GM23248 (cell line): ENCODE data around the gene CLEC16A. TPM values are rescaled to one million over a fixed set of nuclear protein-coding genes. Genes with fewer than 3 reads are reported as not detected.

Experiments used
- DNase-seq: peaks from one replicate; pipeline ENCODE4 v3.0.0-alpha.2; 2015
- H2AFZ ChIP-seq: fragments of 200-600 bp; sonication (generic); 2 replicates; pipeline ENCODE4 v1.6.1; 2016; ENCODE audit warnings: antibody characterized with exemption
- H3F3A ChIP-seq: fragments of 200-600 bp; sonication (generic); 2 replicates; pipeline ENCODE4 v1.6.1; 2016; ENCODE audit warnings: mild to moderate bottlenecking, antibody characterized with exemption, mixed run types; ENCODE audit not compliant: insufficient read depth
- H3K27ac ChIP-seq: fragments of 200-600 bp; sonication (generic); 2 replicates; pipeline ENCODE4 v1.5.1; 2016; ENCODE audit warnings: mild to moderate bottlenecking
- H3K27me3 ChIP-seq: fragments of 200-600 bp; sonication (generic); replicated peaks from 2 replicates; pipeline ENCODE4 v1.6.1; 2016; ENCODE audit warnings: mild to moderate bottlenecking; ENCODE audit not compliant: insufficient read depth
- H3K36me3 ChIP-seq: fragments of 200-600 bp; sonication (generic); 2 replicates; pipeline ENCODE4 v1.6.1; 2016; ENCODE audit warnings: low read depth, mild to moderate bottlenecking
- H3K4me1 ChIP-seq: fragments of 200-600 bp; sonication (generic); 2 replicates; pipeline ENCODE4 v1.6.1; 2016; ENCODE audit warnings: mild to moderate bottlenecking; ENCODE audit not compliant: insufficient read depth
- H3K4me2 ChIP-seq: fragments of 200-600 bp; sonication (generic); one replicate; pipeline ENCODE4 v1.6.1; 2016; ENCODE audit warnings: mild to moderate bottlenecking; ENCODE audit not compliant: unreplicated experiment
- H3K4me3 ChIP-seq: fragments of 200-600 bp; sonication (generic); 2 replicates; pipeline ENCODE4 v1.5.1; 2016; ENCODE audit warnings: mild to moderate bottlenecking
- H3K79me2 ChIP-seq: fragments of 200-600 bp; sonication (generic); 2 replicates; pipeline ENCODE4 v1.6.1; 2016; ENCODE audit warnings: mild to moderate bottlenecking; ENCODE audit not compliant: insufficient read depth
- H3K9ac ChIP-seq: fragments of 200-600 bp; sonication (generic); 2 replicates; pipeline ENCODE4 v1.6.1; 2016; ENCODE audit warnings: mild to moderate bottlenecking
- H3K9me2 ChIP-seq: fragments of 200-600 bp; sonication (generic); 2 replicates; pipeline ENCODE4 v1.6.1; 2016; ENCODE audit warnings: mixed run types, mild to moderate bottlenecking, moderate library complexity; ENCODE audit not compliant: insufficient read depth
- H3K9me3 ChIP-seq: fragments of 200-600 bp; sonication (generic); one replicate; pipeline ENCODE4 v1.6.1; 2017; ENCODE audit warnings: low read depth
- H4K20me1 ChIP-seq: fragments of 200-600 bp; sonication (generic); 2 replicates; pipeline ENCODE4 v1.6.0; 2016; ENCODE audit not compliant: insufficient read depth
- EZH2 ChIP-seq: fragments of 200-600 bp; sonication (generic); IDR thresholded peaks from 2 replicates; pipeline ENCODE4 v1.6.1; 2018; ENCODE audit warnings: antibody characterized with exemption, mild to moderate bottlenecking; ENCODE audit not compliant: insufficient read depth, poor library complexity, severe bottlenecking
- EZH2phosphoT487 ChIP-seq: fragments of 200-600 bp; sonication (generic); IDR thresholded peaks from 2 replicates; pipeline ENCODE4 v1.6.1; 2018; ENCODE audit warnings: antibody characterized with exemption, moderate library complexity, mild to moderate bottlenecking, low read depth; ENCODE audit not compliant: insufficient read depth
- WGBS, 2 experiments: methylation state at CpG; one replicate each; pipeline ENCODE4 v1.1.6; 2015 to 2017; ENCODE audit warnings: low lambda C conversion rate in 2 of 2, low coverage in 1 of 2; ENCODE audit errors: missing lambda C conversion rate in 2 of 2; 5-methylcytosine and 5-hydroxymethylcytosine counted together
- in situ Hi-C: fragments of 300-500 bp; cut with MboI; formaldehyde crosslinking; loops from 2 replicates; pipeline ENCODE4 v1.15.0; 2020
- polyA plus RNA-seq: library from polyadenylated mRNA; unstranded; fragments of >200 nt; fragmentation: Nextera tagmentation; extraction: Ambion mirVana; gene quantifications from 2 replicates; pipeline ENCODE4 v1.2.1, GENCODE V29; 2016
- total RNA-seq: library from RNA; depleted of rRNA; stranded (reverse); fragments of >200 nt; shearing (Covaris generic); gene quantifications from 2 replicates; pipeline ENCODE4 v1.2.3, GENCODE V29; 2014

The CLEC16A gene
- total and polyA plus RNA-seq, 2 experiments from 2014 or later: 13.2 to 21.4 TPM

GRCh38 chr16:10897134-10897533 is 47.2 kb upstream of the CLEC16A start:
- Histone ChIP-seq H3K36me3 (no peaks in the 10 kb centered on the region), H3K9me2 (no peaks in the 10 kb centered on the region), H2AFZ (no peak overlapping the region), H4K20me1 (no peaks in the 10 kb centered on the region), H3K4me2 (no peak overlapping the region), H3K4me1 (no peaks in the 10 kb centered on the region), H3K4me3 (no peak overlapping the region), H3K79me2 (no peaks in the 10 kb centered on the region), H3K9ac (no peak overlapping the region), H3K27me3 (0 out of 2 replicates have a peak, but pooled peaks cover 3% of the 10 kb centered on the region), H3F3A (no peaks in the 10 kb centered on the region), H3K9me3 (no peaks in the 10 kb centered on the region), H3K27ac (no peak overlapping the region)
- in situ Hi-C loops: no loop called here
- TF ChIP-seq EZH2 (no peak), EZH2phosphoT487 (no peak)
- no peak for DNase-seq
- WGBS, 2 experiments: 53 to 56% methylated on average over 5 of the region's 5 CpGs

- Histone ChIP-seq H3K4me2 (no peak overlapping the region), H3K4me1 (no peaks in the 10 kb centered on the region), H3K27ac (no peak overlapping the region), H3K27me3 (no peaks in the 10 kb centered on the region), H3K79me2 (no peaks in the 10 kb centered on the region), H3K4me3 (no peak overlapping the region), H3K9me2 (no peaks in the 10 kb centered on the region), H3F3A (no peaks in the 10 kb centered on the region), H2AFZ (no peak overlapping the region), H4K20me1 (no peaks in the 10 kb centered on the region), H3K9ac (no peak overlapping the region), H3K9me3 (no peaks in the 10 kb centered on the region), H3K36me3 (no peaks in the 10 kb centered on the region)
- TF ChIP-seq EZH2 (no peak), EZH2phosphoT487 (no peak)
- 87 to 88% methylated on average over 1 of the region's 1 CpG for WGBS, 2 experiments
- in situ Hi-C loops: loop anchor here (25.0 kb wide), 1 partner anchor 641 kb away; no protein-coding TSS in a partner anchor
- DNase-seq: no peak
Measured at GRCh38 chr16:10902999-10903398, 41.4 kb upstream of the CLEC16A start.

- no peak for DNase-seq
- 81 to 82% methylated on average over 19 of the region's 19 CpGs for WGBS, 2 experiments
- Histone ChIP-seq H3K4me1 (no peaks in the 10 kb centered on the region), H3K4me3 (no peak overlapping the region), H3K27ac (no peak overlapping the region), H3K9me2 (no peaks in the 10 kb centered on the region), H3K9me3 (no peaks in the 10 kb centered on the region), H3K79me2 (no peaks in the 10 kb centered on the region), H2AFZ (no peak overlapping the region), H3K36me3 (no peaks in the 10 kb centered on the region), H3K4me2 (no peak overlapping the region), H3K9ac (no peak overlapping the region), H3K27me3 (0 out of 2 replicates have a peak, but pooled peaks cover 10% of the 10 kb centered on the region), H4K20me1 (no peaks in the 10 kb centered on the region), H3F3A (no peaks in the 10 kb centered on the region)
- TF ChIP-seq EZH2 (no peak), EZH2phosphoT487 (no peak)
- in situ Hi-C loops: loop anchor here (25.0 kb wide), 1 partner anchor 644 kb away; no protein-coding TSS in a partner anchor
Measured at GRCh38 chr16:10906482-10906881, 37.9 kb upstream of the CLEC16A start.

- no peaks in the 10 kb centered on the region for H3K9me3 ChIP-seq
- DNase-seq: no peak
- H4K20me1 ChIP-seq: no peaks in the 10 kb centered on the region
- no peak overlapping the region for H3K27ac ChIP-seq
- TF ChIP-seq EZH2: no peak
- TF ChIP-seq EZH2phosphoT487: no peak
- H3K4me1 ChIP-seq: no peaks in the 10 kb centered on the region
- in situ Hi-C loops: loop anchor here (25.0 kb wide), 1 partner anchor 645 kb away; no protein-coding TSS in a partner anchor
- H3K27me3 ChIP-seq: 0 out of 2 replicates have a peak, but pooled peaks cover 13% of the 10 kb centered on the region
- no peak overlapping the region for H3K4me3 ChIP-seq
- no peaks in the 10 kb centered on the region for H3F3A ChIP-seq
- H3K4me2 ChIP-seq: no peak overlapping the region
- H3K9ac ChIP-seq: no peak overlapping the region
- H3K36me3 ChIP-seq: no peaks in the 10 kb centered on the region
- H2AFZ ChIP-seq: no peak overlapping the region
- no peaks in the 10 kb centered on the region for H3K79me2 ChIP-seq
- H3K9me2 ChIP-seq: no peaks in the 10 kb centered on the region
- WGBS, 2 experiments: 81 to 83% methylated on average over 38 to 46 of the region's 46 CpGs
Measured at GRCh38 chr16:10906914-10907756, 37.2 kb upstream of the CLEC16A start.
